MM.1S (cell line): ENCODE results near the gene CUL3.
A peak's percentile ranks its signal among the peaks of the same experiment; 100 is the strongest.
"Not testable (repeated sequence)": the region's sequence is repeated elsewhere in the genome, so short reads cannot be mapped to it uniquely, and the experiment has no call there.

ENCODE experiments used
- DNase-seq: peaks from one replicate; pipeline ENCODE4 v3.0.0-alpha.2; 2015
- H2AFZ ChIP-seq: fragments of 300-600 bp; sonication (generic); 2 replicates; pipeline ENCODE4 v1.6.0; 2016; ENCODE audit warnings: antibody characterized with exemption, low read length
- H3F3A ChIP-seq: fragments of 300-600 bp; sonication (generic); 2 replicates; pipeline ENCODE4 v1.6.1; 2016; ENCODE audit warnings: mild to moderate bottlenecking, antibody characterized with exemption, low read length, moderate library complexity, mixed read lengths; ENCODE audit not compliant: insufficient read depth
- H3K27ac ChIP-seq: fragments of 300-600 bp; sonication (generic); 2 replicates; pipeline ENCODE4 v1.5.1; 2016; ENCODE audit warnings: mild to moderate bottlenecking, low read length
- H3K27me3 ChIP-seq: fragments of 300-600 bp; sonication (generic); replicated peaks from 2 replicates; pipeline ENCODE4 v1.6.0; 2016; ENCODE audit warnings: low read length; ENCODE audit not compliant: insufficient read depth
- H3K36me3 ChIP-seq: fragments of 300-600 bp; sonication (generic); replicated peaks from 2 replicates; pipeline ENCODE4 v1.6.1; 2016; ENCODE audit warnings: mild to moderate bottlenecking, low read length, mixed read lengths; ENCODE audit not compliant: insufficient read depth
- H3K4me1 ChIP-seq: fragments of 300-600 bp; sonication (generic); 2 replicates; pipeline ENCODE4 v1.6.1; 2016; ENCODE audit warnings: low read length, mixed read lengths
- H3K4me2 ChIP-seq: fragments of 300-600 bp; sonication (generic); 2 replicates; pipeline ENCODE4 v1.6.0; 2016; ENCODE audit warnings: low read depth, low read length
- H3K4me3 ChIP-seq: fragments of 300-600 bp; sonication (generic); 2 replicates; pipeline ENCODE4 v1.5.1; 2016; ENCODE audit warnings: low read length, mixed read lengths
- H3K79me2 ChIP-seq: fragments of 300-600 bp; sonication (generic); 2 replicates; pipeline ENCODE4 v1.6.1; 2016; ENCODE audit warnings: mixed run types, low read length, mixed read lengths
- H3K9ac ChIP-seq: fragments of 300-600 bp; sonication (generic); 2 replicates; pipeline ENCODE4 v1.6.1; 2016; ENCODE audit warnings: low read length, mixed read lengths
- H3K9me2 ChIP-seq: fragments of 300-600 bp; sonication (generic); replicated peaks from 2 replicates; pipeline ENCODE4 v1.6.1; 2016; ENCODE audit warnings: mild to moderate bottlenecking, low read length, mixed read lengths; ENCODE audit not compliant: insufficient read depth
- H3K9me3 ChIP-seq: fragments of 300-600 bp; sonication (generic); replicated peaks from 2 replicates; pipeline ENCODE4 v1.6.1; 2016; ENCODE audit warnings: mild to moderate bottlenecking, low read length, mixed read lengths; ENCODE audit not compliant: insufficient read depth
- H4K20me1 ChIP-seq: fragments of 300-600 bp; sonication (generic); 2 replicates; pipeline ENCODE4 v1.6.1; 2016; ENCODE audit warnings: mild to moderate bottlenecking, low read length, moderate library complexity, mixed read lengths; ENCODE audit not compliant: insufficient read depth
- EZH2 ChIP-seq: fragments of 300-600 bp; sonication (generic); optimal IDR thresholded peaks from 2 replicates; pipeline ENCODE3; 2017; ENCODE audit warnings: low read depth, mild to moderate bottlenecking, antibody characterized with exemption, low read length, mixed read lengths
- EZH2phosphoT487 ChIP-seq: fragments of 300-600 bp; sonication (generic); IDR thresholded peaks from 2 replicates; pipeline ENCODE4 v1.6.1; 2018; ENCODE audit warnings: antibody characterized with exemption, low read length
- TF ChIP-seq, protein P1 (sequence below): fragments of 300-600 bp; sonication (generic); IDR thresholded peaks from 2 replicates; pipeline ENCODE4 v1.5.1; 2016; ENCODE audit warnings: antibody characterized with exemption, low read length, mixed read lengths

Gene CUL3

DNA sequence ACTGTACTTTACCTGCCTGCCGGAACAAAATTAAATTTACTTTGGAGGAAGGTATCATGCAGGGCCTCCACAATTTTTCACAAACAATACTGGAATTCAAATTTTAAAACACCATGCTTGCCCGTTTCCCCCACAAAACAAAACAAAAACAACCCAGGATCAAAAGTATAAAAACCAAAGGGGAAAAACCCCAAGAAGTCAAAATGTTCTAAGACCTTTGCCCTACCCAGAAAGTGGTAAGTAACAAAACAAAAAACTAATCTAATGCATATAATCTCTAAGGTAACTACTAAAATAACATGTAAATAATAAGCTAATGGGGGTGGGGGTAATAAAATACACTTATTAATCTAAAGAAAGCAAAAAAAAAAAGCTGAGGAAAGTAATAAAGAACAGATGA, 60.5 kb downstream of the CUL3 start:
- H3K4me3 ChIP-seq, result peak overlapping the region; percentile 15; the same call in 1 of the 2 replicates
- peak overlapping the region; percentile 36 for H3K4me2 ChIP-seq

DNA sequence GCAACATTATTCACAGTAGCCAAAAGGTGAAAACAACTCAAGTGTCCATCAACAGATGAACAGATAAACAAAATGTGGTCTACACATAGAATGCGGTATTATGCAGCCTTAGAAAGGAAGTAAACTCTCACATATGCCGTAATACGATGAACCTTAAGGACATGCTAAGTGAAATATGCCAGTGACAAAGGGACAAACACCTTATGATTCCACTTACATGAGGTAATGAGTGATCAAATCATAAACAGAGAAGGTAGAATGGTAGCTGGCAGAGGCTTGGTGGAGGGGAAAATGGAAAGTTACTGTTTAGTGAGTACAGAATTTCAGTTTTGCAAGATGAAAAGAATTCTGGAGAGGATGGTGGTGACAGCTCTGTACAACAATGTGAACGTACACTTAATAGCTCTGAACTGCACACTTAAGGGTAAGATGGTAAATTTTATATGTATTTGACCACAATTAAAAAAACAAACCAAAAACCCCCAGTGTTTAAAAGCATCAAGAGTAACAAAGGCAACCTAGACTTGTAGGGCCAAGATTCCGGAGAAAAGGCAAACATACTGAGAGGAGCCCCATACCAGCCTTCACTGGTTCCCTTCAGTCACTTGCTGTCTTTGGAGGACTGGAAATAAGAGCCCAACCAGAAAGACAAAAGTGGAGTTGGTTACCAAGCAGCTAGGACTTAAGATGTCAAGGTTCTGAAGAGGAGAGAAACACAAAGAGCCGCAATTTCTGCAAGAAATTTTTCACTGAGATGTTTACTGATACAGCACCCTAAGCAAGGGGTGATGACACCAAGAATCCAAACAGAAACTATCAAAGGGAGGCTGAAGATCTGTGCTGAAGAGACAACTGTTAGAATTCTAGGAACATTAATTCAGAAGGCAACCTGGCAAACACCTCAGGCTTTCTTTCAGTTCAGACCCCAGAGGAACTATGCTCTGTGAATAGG, 61.3 kb downstream of the CUL3 start:
- Histone ChIP-seq H3K9me2 (no peaks in the 10 kb centered on the region), H3K79me2 (peaks cover 89% of the 10 kb centered on the region), H3K27me3 (no peaks in the 10 kb centered on the region), H2AFZ (no peak overlapping the region), H3K9ac (0 out of 2 replicates have a peak overlapping the region, but pooled peaks have one; percentile 6), H3F3A (peaks cover 45% of the 10 kb centered on the region), H3K27ac (peak overlapping the region; percentile 34; the same call in 1 of the 2 replicates), H3K9me3 (no peaks in the 10 kb centered on the region), H3K4me2 (peak overlapping the region; percentile 36), H3K4me1 (peaks cover 58% of the 10 kb centered on the region), H3K4me3 (0 out of 2 replicates have a peak overlapping the region, but pooled peaks have one; percentile 15), H3K36me3 (no peaks in the 10 kb centered on the region; the same call in 1 of the 2 replicates), H4K20me1 (peaks cover 23% of the 10 kb centered on the region)
- peak; percentile 17 for DNase-seq
- TF ChIP-seq, protein P1, sequence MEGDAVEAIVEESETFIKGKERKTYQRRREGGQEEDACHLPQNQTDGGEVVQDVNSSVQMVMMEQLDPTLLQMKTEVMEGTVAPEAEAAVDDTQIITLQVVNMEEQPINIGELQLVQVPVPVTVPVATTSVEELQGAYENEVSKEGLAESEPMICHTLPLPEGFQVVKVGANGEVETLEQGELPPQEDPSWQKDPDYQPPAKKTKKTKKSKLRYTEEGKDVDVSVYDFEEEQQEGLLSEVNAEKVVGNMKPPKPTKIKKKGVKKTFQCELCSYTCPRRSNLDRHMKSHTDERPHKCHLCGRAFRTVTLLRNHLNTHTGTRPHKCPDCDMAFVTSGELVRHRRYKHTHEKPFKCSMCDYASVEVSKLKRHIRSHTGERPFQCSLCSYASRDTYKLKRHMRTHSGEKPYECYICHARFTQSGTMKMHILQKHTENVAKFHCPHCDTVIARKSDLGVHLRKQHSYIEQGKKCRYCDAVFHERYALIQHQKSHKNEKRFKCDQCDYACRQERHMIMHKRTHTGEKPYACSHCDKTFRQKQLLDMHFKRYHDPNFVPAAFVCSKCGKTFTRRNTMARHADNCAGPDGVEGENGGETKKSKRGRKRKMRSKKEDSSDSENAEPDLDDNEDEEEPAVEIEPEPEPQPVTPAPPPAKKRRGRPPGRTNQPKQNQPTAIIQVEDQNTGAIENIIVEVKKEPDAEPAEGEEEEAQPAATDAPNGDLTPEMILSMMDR, result no peak
- TF ChIP-seq EZH2 (no peak), EZH2phosphoT487 (no peak)

More for the DNA sequence above, 60.5 kb downstream of the CUL3 start:
- H3K36me3 ChIP-seq, result no peaks in the 10 kb centered on the region; the same call in 1 of the 2 replicates
- 0 out of 2 replicates have a peak overlapping the region, but pooled peaks have one; percentile 6 for H3K9ac ChIP-seq
- H3K27me3 ChIP-seq, result no peaks in the 10 kb centered on the region
- peaks cover 52% of the 10 kb centered on the region for H3K4me1 ChIP-seq
- no peak for DNase-seq
- no peak for TF ChIP-seq EZH2phosphoT487
- TF ChIP-seq, protein P1, result no peak
- no peak for TF ChIP-seq EZH2
- peak overlapping the region; percentile 34; the same call in 1 of the 2 replicates for H3K27ac ChIP-seq
- H3K9me3 ChIP-seq, result no peaks in the 10 kb centered on the region
- H3F3A ChIP-seq, result peaks cover 42% of the 10 kb centered on the region
- peaks cover 15% of the 10 kb centered on the region for H4K20me1 ChIP-seq
- peaks cover 87% of the 10 kb centered on the region for H3K79me2 ChIP-seq
- H3K9me2 ChIP-seq, result no peaks in the 10 kb centered on the region
- no peak overlapping the region for H2AFZ ChIP-seq

DNA sequence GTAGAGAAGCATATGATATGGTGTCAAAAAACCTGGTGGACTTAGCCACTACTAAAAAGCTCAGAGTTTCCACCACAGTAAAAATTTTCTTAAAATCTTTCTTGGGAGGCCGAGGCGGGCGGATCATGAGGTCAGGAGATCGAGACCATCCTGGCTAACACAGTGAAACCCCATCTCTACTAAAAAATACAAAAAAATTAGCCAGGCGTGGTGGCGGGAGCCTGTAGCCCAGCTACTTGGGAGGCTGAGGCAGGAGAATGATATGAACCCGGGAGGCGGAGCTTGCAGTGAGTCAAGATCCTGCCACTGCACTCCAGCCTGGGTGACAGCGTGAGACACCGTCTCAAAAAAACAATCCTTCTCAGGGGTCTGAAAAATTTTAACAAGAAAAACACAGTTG, 62.7 kb downstream of the CUL3 start:
- DNase-seq, H3K9me3 ChIP-seq, H3K9me2 ChIP-seq, H2AFZ ChIP-seq, H3K36me3 ChIP-seq, H3K9ac ChIP-seq, H3K27me3 ChIP-seq, H3K27ac ChIP-seq, H3K4me3 ChIP-seq: not testable (repeated sequence)
- H3K79me2 ChIP-seq, result peaks cover 88% of the 10 kb centered on the region
- peak overlapping the region; percentile 67; the same call in 1 of the 2 replicates for H3K4me2 ChIP-seq
- peaks cover 67% of the 10 kb centered on the region for H3K4me1 ChIP-seq
- peaks cover 32% of the 10 kb centered on the region for H4K20me1 ChIP-seq
- H3F3A ChIP-seq, result peaks cover 45% of the 10 kb centered on the region
